Measurements from ENCODE around the gene TXNDC11. TPM values are rescaled to one million over a fixed set of nuclear protein-coding genes. Genes with fewer than 3 reads are reported as not detected.

The TXNDC11 gene
- total RNA-seq, 1 experiment from 2014 or later = 32.5 TPM

DNA sequence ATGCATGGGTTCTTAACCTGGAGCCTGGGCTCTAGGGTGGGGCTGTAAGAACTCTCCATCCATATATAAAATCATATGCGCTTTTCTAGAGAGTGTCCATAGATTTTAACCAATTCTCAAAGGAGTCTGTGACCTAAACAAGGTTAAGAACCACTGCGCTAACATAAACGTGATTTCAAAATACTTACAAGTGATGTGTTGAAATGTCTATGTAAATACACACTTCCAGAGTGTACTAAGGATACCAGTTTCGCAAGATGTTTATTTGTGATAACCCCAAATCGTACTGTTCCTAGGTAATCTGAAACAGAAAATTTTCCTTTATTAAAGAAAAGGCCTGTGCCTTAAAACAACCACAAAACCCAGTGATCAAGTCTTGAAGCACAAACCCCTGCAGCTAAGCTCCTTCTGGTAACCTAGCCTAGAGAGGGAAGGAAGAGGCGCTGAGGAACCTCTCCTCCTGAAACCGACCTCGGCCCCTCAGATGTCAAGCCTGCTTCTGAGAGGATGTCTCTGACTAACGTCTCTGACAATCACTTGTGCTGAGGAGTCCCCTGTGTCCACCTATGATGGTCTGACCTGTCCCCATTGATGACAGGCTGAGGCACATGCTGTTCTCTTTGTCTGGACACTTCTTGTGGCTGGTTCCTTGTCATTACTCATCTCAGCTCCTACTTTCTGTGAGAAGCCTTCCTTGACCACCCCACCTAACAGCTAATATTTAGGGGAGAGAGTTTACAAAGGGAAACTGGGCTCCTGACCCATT is 42.2 kb downstream of the TXNDC11 start:
- DNase-seq (ENCODE audit: low read depth, low spot score) = no peak
- in situ Hi-C loops (cut with HindIII; ENCODE audit: low pct_unique_long_range_greater_than_20kb, low sequenced_read_pairs) = no loop called here

DNA sequence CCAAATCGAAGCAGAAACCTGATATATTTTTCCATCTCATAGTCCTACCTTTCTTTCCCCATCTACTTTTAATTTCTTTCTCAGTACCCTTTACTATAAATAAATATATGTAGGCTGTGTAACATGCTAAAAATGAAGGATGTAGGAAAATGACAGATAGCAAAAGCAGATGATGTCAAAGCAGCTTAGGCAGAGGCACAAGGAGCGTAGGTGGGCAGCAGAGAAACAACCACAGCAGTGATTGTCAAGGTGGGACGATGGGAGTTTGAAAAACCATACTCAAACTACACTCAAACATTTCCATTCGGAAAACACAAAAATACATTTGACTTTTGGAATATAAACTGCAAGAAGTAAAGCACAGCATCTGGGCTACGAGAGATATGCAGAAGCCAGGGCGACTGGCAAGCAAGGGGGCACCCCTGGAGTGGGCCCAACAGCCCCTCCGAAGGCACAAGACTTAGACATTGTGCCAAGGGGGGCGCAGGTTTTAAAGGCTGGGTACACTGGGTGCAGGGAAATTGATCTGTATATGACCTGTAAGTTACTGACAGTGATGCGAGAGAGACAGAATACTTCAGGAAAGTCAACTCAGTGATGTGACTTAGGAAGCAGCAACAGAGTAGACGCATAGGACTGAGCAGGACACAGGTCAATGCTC is 43.3 kb downstream of the TXNDC11 start:
- no peak for DNase-seq (ENCODE audit: low read depth, low spot score)
- in situ Hi-C loops (cut with HindIII; ENCODE audit: low pct_unique_long_range_greater_than_20kb, low sequenced_read_pairs) = no loop called here

DNA sequence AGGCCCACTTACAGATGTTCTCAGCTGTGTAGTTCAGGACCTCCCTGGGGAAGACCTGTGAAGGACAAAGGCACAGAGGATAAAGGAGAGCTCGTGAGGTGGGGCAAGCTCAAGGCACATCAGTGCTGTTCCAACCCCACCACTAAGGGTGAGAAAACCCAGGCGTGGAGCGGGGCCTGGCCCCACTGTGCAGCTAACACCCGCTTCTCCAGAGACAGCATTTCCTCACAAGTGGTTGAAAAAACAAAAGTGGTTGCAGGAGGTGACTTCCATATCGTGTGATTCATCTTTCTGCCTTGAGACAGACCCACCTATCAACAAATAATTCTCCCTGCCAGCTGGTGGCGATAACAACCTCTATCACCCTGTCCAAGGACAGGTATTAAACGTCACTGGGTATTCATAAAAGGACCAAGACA is 44.4 kb downstream of the TXNDC11 start:
- DNase-seq (ENCODE audit: low read depth, low spot score) = peak; percentile 6
- in situ Hi-C loops (cut with HindIII; ENCODE audit: low pct_unique_long_range_greater_than_20kb, low sequenced_read_pairs) = no loop called here

DNA sequence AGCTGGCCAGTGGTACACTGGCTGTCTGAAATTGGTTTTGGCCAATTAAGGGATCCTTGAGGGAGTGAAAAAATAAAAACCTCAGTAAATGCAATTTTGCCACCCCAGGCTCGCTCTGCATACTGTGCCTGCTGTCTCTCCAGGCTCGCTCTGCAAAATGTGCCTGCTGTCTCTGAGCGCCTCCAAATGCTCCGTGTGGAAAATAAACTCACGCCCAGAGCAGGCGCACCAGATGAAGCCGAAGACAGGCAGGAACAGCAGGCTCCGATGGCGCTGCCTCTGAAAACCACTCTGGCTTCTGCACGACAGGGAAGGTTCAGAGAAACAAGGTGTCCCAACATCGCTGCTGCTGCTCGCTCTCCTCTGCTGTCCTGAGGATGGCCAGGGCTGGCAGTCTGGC is 45.3 kb downstream of the TXNDC11 start:
- in situ Hi-C loops (cut with HindIII; ENCODE audit: low pct_unique_long_range_greater_than_20kb, low sequenced_read_pairs) = no loop called here
- DNase-seq (ENCODE audit: low read depth, low spot score) = no peak

DNA sequence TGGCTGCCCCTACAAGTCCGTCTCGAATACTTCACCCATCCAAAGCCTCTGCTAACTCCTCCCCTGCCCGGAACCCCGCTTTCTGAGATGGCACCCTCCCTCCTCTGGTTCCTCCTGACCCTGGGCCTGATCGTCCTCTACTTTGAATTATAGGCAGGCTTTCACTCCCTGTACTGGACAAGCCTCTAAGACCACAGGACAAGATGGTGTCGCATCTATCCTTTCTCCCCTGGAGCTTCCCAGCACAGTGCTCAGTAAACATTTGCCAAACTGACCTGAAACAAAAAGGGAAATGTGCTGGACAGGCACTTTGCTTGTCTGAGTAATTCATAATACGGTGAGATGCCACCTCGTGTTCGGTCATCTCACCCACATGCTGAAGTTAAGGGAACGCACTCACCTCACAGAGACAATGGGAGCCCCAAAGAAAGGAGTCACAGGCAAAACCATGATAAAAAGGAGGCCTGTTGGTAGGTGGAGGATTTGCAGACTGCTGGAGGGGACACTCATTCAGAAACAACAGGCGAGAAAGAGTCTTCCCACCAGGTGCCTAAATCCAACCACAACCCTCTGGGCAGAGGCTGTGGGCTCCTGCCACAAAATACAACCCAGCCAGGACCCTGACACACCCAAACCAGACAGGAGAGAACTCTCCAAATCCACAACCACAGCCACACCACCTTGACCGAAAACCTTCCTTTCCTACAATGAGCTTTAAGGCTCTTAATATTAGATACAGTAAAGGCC is 46.2 kb downstream of the TXNDC11 start:
- DNase-seq (ENCODE audit: low read depth, low spot score) = no peak
- in situ Hi-C loops (cut with HindIII; ENCODE audit: low pct_unique_long_range_greater_than_20kb, low sequenced_read_pairs) = no loop called here

DNA sequence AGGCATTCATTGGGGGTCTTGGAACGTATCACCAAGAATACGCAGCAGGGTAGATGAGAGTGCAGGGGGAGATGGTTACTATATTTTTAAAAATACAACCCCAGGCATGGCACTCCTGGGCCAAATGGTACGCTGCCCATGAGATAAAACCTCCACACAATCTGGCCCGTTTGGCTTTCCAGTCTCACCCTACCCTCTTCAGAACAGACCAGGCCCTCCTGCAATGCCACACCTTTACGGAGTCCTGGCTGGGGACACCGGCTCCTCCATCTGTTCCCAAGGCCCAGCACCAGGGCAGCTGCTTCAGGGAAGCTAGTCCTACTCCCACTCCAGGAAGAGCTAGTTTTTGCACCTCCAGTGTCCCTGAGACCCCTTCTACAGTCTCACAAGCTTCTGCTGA is 50.0 kb downstream of the TXNDC11 start:
- in situ Hi-C loops (cut with HindIII; ENCODE audit: low pct_unique_long_range_greater_than_20kb, low sequenced_read_pairs) = no loop called here
- no peak for DNase-seq (ENCODE audit: low read depth, low spot score)

DNA sequence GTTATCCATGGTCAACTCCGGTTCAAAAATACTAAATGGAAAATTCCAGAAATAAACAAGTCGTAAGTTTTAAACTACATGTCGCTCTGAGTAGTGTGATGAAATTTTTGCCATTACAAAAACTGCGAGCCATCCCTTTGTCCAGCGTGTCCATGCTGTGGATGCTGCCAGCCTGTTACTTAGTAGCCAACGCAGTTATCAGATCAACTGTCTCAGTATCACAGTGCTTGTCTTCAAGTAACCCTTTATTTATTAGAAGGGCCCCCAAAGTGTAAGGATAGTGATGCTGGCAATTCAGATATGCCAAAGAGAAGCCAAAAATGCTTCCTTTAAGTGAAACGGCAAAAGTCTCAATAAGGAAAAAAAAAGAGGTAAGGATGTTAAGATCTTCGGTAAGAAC is 50.5 kb downstream of the TXNDC11 start:
- in situ Hi-C loops (cut with HindIII; ENCODE audit: low pct_unique_long_range_greater_than_20kb, low sequenced_read_pairs) = no loop called here
- DNase-seq (ENCODE audit: low read depth, low spot score) = no peak

DNA sequence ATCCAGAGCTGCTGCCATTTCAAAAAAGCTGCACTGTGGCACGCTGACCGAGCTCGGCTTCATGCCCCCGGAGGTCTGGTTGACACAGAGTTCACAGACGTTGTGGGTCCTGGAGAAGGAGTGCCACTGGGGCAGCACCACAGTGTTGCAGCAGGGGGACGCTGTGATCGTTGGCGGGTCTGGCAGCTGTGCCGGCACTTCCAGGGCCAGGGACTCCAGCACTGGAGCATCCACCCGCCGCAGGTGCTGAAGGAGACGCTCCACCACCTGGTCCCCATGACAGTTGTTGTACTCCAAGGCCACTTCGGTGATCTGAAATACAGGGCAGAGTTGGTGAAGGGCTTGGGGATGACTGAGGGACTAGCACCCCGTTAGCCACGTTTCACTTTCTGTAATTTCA is 50.9 kb downstream of the TXNDC11 start:
- DNase-seq (ENCODE audit: low read depth, low spot score) = no peak
- in situ Hi-C loops (cut with HindIII; ENCODE audit: low pct_unique_long_range_greater_than_20kb, low sequenced_read_pairs) = no loop called here

DNA sequence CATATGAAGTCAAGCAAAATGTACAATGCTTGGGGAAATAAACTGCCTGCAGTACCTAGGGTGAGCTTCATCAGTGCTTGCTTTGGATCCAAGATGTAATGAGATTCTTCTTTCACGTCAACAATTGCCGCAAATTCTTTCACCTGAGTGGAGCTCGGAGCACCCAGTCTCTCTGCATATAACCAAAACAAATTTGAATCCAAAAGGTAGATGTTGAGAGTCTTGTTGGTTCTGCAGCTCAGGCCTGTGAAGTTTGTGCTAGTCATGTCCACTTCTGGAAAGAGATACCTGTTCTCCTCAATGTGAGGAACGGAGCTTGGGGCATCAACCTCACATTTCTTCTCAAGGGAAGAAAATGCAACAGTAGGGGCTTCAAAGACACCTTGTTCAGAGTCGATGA is 51.4 kb downstream of the TXNDC11 start:
- in situ Hi-C loops (cut with HindIII; ENCODE audit: low pct_unique_long_range_greater_than_20kb, low sequenced_read_pairs) = no loop called here
- DNase-seq (ENCODE audit: low read depth, low spot score) = no peak

DNA sequence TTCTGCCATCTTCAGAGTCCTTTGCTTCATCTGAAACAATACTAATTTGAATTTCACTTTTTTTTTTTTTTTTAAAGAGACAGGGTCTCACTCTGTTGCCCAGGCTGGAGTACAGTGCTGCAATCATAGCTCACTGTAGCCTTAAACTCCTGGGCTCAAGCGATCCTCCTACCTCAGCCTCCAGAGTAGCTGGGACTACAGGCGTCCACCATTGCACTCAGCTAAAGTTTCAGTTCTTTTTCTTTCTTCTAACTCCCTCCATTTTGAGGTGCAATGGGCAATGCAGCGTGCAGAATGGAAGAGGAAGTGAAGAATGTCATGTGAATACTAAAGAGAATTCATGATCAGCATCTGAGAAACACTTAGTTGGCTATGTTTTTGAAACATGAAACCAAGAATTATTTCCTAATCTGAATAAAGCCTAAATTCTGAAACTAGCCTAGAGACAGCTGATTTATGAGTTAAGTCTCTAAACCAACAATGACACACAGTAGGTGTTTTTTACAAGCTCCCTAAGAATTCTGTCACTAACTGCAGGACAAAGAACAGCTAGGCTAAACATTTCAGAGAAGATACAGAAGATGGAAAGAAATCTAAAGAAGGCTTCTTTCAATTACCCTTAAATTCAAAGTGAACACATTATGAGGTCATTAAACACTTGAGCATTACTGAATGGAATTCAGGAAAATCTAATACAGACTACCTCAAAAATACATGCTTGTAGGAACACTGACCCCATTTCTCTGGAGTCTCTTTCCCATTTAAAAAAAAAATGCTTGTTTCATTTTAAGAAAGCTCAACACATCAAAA is 53.4 kb downstream of the TXNDC11 start:
- DNase-seq (ENCODE audit: low read depth, low spot score) = no peak
- in situ Hi-C loops (cut with HindIII; ENCODE audit: low pct_unique_long_range_greater_than_20kb, low sequenced_read_pairs) = no loop called here

DNA sequence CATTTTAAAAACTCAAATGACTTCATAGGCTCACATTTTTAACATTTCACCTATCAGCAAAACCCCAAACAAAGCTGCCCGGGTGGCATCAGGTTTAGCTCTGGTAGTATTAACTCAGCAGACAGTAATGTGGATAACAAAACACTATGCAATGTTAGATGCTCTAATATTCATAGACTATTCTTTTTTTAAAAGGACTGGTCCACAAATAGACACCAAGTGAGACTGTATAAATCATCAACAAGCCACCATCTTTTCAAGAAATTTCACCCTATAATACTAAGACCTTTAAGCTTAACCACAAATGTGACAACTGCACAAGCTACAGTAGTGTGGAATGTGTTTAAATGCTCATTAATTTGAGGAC is 54.2 kb downstream of the TXNDC11 start:
- no peak for DNase-seq (ENCODE audit: low read depth, low spot score)
- in situ Hi-C loops (cut with HindIII; ENCODE audit: low pct_unique_long_range_greater_than_20kb, low sequenced_read_pairs) = no loop called here

DNA sequence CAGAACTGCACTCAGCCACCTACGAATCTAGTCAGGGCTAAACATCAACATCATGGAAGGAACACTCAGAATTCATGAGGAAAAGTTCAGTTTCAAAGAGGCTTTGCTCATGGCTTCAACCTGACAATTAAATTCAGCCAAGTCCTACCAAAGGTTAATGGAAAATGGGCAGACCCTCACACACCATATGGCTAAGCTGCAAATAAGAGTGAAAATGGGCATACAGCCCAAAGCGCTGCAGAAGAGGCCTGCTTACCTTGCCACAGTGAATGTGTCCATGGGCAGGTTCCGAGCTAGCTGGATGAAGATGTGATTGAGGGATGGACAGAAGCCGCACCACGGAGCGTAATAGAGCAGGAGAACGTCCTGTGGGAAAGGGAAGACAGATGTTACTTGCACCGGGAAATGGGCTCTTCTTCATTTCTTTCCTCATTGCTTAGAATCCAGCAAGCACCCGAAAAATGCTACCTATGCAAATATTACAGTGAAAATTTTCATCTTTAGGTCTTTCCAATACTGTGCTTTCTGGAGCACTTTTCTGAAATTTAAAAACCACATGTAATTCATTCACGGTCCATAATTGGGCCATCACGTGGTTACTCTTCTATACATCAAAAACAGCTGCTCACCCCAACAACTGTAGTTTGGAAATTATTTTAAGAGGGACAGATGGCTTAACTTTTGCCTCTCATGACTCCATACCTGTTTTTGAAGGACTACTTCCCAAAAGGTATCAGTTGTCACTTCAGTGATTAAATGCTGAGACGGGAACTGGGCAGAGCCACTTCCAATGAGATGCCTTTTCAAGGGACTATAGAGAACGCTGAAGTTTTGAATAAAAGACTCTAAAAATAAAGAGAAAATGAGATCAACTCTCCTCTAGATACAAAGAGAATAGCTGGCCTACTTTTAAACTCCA is 54.8 kb downstream of the TXNDC11 start:
- no peak for DNase-seq (ENCODE audit: low read depth, low spot score)
- in situ Hi-C loops (cut with HindIII; ENCODE audit: low pct_unique_long_range_greater_than_20kb, low sequenced_read_pairs) = no loop called here

DNA sequence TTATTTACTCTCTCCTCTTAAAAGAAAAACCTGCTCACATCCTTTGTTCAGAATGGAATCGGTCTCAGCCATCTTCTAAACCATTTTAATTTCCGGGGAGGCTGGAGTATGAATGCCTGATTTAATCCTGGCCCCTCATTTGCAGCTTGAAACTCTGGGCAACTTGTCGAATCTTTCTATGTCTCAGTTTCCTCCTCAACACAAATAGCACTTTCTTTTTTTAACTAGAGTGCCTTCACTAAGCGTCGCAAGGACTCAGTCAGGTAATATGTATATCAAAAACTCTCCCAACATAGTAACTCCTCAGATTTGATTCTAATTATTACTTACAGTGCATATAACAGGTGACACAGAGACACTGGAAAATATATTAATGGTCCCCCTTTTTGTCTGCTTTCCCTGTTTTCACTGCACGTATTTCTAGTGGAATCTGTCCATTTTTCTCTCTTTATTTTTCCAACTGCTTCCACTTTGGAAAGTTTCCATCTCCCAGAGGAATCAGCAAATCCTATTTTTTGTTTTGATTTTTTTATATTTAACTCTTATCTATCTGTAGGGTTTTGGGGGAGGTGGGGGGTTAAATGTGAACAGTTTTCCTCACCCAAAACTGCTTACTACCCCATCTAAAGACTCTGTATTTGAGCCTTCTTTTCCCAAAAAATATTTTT is 55.8 kb downstream of the TXNDC11 start:
- in situ Hi-C loops (cut with HindIII; ENCODE audit: low pct_unique_long_range_greater_than_20kb, low sequenced_read_pairs) = no loop called here
- no peak for DNase-seq (ENCODE audit: low read depth, low spot score)

DNA sequence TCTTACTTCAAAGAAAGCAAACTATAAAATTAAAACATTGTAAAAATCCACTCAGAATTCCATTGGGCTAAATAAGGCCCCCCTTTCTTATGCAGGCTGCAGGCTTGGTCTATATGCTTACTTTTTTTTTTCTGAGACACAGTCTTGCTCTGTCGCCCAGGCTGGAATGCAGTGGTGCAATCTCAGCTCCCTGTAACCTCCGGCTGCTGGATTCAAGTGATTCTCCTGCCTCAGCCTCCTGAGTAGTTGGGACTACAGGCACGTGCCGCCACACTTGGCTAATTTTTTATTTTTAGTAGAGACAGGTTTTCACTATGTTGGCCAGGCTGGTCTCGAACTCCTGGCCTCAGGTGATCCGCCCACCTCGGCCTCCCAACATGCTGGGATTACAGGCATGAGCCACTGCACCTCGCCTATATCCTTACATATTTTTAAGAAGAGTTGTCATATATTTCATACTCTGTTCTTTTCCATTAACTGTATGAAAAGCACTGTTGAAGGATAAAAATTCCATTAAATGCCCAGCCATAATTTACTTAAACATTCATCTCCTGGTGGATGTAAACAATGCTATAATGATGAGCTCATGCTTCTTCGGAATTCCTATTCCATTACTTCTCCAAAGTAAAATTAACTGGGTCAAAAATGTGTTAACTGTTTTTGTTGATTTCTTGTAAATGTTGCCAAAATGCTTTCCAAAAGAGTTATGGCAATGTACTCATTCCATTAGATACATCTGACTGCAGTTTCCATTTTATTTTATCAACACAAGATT is 56.6 kb downstream of the TXNDC11 start:
- DNase-seq (ENCODE audit: low read depth, low spot score) = no peak
- in situ Hi-C loops (cut with HindIII; ENCODE audit: low pct_unique_long_range_greater_than_20kb, low sequenced_read_pairs) = no loop called here

DNA sequence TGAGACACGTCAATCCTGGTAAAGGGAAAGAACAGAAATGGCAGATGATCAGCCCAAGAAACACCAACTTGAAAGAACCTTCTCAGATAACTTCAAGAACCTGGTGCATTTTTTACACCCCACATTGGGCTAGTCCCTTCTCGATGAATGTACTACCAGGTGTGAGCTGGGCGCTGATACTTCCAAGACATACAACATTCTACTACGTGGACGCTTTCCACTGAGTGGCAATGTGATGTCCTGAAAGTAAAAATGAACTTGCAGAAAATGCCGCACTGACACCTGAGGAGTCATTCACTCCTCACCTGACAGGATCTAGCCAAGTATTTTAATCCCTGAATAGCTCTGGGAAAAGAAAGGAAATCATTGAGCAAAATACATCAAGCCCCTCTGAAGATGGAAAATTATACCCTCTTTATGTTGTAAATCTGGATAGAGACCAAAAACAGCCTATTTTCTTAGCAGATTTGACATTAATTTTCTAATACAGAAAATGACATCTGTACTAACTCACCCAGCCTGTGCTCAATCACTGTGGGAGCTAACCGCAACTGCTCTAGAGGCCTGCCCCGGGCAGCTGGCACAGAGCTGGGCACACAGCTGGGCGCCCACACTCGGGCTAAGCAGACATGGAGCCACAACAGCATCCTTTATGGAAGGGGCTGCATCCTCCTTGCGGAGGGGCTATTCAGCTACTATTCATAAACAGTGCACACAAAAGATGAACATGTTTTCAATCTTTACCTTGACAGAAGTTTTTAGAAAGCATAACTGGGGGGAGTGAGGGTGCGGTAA is 58.2 kb downstream of the TXNDC11 start:
- no peak for DNase-seq (ENCODE audit: low read depth, low spot score)
- in situ Hi-C loops (cut with HindIII; ENCODE audit: low pct_unique_long_range_greater_than_20kb, low sequenced_read_pairs) = no loop called here

Measured in SK-MEL-5 (cell line).